HG02798 (cell line): Measurements from ENCODE around the gene BRD3.
"Not testable (repeated sequence)": the region's sequence is repeated elsewhere in the genome, so short reads cannot be mapped to it uniquely, and the experiment has no call there.

Source experiments
- ATAC-seq: cut with Tn5 transposase; IDR thresholded peaks from one replicate; pipeline ENCODE4 v1.9.1; 2021; ENCODE audit warnings: mild to moderate bottlenecking; ENCODE audit not compliant: unreplicated experiment, poor library complexity

The BRD3 gene

DNA sequence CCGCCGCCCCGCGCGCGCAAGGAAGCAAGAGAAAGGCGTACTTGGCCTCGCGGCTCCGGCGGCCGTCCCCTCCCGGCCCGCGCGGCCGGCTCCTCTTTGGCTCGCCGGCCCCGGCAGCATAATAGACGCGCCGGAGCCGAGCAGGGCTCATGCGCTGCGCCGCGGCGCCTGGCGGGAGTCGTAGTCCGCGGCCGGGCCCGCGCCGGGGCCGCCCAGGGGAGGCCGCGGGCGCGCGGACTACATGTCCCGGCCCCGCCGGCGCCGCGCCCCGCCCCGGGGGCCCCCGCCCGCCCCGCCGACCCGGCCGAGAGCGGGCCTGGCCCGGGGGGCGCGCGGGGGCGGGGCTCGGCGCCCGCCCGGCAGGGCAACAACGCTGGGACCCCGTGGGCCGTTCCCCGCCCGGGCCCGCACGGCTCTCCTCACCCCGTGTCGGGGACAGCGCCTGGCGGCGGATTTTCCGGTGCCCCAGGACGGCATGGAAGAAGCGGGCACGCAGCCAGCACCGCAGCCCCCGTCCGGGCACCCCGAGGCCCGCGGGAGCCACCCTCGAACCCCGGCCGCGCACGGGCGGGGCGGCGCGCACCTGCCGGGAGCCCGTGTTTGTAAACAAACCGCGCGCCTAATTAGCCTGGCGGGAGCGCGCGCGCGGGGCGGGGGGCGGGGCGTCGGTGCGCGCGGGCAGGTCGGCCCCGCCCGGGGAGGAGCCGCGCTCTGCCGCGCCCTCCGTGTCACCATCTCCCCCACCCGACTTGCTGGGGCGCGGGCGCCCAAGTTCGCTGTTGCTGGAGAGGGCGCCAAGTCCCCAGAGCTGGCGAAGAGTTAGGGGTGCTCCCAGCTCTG, at the start of gene BRD3:
Gene BRD3, minus strand, starts transcription at position 123 of the 840 bp plus-strand sequence. CDS start 14,549 bp downstream, outside the sequence.
- peak; percentile 81 for ATAC-seq

DNA sequence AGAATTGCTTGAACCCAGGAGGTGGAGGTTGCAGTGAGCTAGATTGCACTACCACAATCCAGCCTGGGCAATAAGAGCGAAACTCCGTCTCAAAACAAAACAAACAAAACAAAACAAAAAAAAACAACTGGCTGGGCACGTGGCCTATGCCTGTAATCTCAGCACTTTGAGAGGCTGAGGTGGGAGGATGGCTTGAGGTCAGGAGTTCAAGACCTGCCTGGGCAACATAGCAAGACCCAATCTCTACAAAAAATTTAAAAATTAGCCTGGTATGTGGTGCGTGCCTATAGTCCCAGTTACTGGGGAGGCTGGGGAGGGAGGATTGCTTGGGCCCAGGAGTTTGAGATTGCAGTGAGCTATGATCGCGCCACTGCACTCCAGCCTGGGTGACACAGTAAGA, 44.7 kb upstream of the BRD3 start:
- no peak for ATAC-seq

DNA sequence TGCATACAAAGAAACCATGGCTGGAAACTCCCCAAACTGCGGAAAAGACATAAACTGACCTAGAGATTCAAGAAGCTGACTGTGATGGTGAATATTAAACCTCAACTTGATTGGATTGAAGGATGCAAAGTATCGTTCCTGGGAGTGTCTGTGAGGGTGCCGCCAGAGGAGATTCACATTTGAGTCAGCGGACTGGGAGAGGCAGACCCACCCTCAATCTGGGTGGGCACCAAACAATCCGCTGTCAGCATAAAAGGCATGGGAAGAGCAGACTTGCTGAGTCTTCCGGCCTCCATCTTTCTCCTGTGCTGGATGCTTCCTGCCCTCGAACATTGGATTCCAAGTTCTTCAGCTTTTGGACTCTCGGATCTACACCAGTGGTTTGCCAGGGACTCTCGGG, 43.2 kb upstream of the BRD3 start:
- no peak for ATAC-seq

DNA sequence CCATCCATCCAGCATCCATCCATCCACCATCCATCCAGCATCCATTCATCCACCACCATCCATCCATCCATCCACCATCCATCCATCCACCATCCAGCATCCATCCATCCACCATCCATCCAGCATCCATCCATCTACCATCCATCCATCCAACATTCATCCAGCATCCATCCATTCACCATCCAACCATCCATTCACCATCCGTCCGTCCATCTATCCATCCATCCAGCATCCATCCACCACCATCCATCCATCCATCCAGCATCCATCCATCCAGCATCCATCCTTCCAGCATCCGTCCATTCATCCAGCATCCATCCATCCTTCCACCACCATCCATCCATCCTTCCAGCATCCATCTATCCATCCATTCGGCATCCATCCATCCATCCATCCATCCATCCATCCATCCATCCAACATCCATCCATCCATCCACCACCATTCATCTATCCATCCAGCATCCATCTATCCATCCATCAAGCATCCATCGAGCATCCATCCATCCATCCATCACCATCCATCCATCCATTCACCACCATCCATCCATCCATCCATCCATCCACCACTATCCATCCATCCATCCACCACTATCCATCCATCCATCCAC, 35.7 kb upstream of the BRD3 start:
- no peak for ATAC-seq

DNA sequence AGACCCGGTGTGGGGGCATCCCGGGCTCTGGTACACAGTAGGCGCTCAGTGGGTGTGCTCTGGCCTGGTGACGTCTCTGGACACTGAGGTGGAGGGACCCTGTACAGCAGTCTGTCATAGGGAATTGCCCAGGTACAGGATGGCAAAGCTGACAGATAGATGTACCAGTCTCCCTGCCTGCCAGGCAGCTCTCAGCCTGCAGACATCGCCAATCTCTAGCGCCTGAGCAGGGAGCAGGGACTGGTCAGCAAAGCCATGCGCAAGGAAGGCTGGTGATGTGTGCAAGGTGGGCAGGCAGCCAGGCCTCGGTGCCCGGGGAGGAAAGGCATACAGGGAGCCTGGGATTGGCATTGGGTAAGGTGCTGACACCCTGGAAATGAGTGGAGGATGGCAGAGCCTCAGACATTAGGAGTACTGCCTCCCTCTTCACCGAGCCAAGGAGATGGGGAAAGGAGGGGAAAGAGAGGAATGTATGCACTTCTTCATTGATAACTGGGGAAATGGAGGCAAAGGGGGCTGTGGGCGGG, 33.9 kb upstream of the BRD3 start:
- ATAC-seq, result no peak

DNA sequence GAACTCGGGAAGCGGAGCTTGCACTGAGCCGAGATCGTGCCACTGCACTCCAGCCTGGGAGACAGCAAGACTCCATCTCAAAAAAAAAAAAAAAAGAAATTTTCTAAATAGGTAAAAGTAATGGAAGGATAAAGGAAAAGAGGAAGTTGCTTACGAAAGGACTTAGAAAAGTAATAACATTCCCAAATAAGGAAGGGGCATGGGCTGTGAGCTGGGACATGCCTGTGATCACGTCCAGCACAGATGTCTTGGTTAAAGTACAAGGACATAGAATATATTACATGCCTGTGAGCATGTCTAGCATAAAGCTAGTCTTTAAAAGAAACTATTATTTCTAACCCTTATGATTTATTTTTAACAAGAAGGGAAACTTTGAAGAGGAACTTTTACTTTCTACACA, 33.3 kb upstream of the BRD3 start:
- not testable (repeated sequence) for ATAC-seq

DNA sequence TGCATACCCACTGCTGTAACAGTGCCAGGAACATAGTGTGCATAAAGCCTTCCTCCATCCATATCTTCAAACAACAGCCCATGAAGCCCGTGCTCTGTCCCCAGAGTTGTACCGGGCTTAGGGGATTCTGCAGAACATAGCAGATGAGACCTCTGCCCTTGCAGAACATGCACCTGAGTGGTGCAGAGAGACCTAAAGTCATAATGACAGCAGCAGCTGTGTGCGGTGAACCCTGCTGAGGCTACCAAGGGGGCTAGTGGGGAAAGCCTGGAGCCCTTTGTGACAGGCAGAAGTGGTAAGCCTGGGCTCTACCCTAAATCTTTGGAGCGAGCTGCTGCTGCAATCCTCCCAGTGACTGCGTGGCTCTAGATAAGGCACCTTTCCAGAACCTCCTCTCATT, 32.2 kb upstream of the BRD3 start:
- ATAC-seq, result no peak

DNA sequence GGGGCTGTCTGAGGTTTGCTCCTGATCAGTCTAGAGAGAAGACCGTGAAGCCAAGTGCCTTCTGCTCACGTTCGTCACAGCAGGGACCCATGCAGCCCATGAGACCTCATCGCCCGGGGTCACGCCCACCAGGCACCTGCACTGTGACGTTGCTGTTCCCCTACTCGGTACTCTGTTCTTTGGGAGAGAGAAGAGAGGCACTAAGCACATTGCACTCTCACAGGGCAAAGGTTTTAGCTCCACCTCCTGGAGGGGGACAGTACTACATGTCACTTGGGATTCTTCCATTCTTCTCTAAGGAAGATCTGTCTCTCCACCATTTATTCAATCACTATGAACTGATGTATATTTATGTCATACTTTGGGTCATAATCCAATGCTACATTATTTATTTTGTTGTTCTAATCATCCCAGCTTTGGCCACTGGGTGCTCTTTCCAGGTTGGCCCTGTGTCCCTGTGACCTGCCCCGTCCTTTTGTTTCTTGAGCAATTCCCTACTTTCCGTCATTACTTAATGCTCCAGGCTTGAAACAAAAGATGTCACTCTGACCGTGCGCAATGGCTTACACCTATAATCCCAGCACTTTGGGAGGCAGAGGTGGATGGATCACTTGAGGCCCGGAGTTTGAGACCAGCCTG, 31.4 kb upstream of the BRD3 start:
- ATAC-seq, result no peak

DNA sequence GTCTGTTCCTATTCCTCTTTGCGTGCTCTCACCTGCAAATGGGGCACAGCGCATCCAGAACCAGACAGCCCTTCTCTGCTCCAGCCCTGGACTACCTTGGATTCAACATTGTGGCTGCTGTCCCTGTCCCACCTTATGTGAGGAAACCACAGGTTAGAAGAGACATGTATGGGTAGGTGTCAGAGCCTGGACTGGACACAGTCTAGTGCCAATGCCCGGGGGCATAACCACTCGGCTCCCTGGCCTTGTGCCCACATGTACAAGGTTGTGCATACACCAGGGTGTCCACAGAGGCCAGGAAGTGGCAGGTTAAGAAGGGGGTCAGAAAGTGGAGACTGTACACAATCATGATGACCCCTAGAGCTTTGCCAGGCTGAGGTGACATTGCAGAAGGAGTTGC, 22.1 kb upstream of the BRD3 start:
- ATAC-seq, result no peak

DNA sequence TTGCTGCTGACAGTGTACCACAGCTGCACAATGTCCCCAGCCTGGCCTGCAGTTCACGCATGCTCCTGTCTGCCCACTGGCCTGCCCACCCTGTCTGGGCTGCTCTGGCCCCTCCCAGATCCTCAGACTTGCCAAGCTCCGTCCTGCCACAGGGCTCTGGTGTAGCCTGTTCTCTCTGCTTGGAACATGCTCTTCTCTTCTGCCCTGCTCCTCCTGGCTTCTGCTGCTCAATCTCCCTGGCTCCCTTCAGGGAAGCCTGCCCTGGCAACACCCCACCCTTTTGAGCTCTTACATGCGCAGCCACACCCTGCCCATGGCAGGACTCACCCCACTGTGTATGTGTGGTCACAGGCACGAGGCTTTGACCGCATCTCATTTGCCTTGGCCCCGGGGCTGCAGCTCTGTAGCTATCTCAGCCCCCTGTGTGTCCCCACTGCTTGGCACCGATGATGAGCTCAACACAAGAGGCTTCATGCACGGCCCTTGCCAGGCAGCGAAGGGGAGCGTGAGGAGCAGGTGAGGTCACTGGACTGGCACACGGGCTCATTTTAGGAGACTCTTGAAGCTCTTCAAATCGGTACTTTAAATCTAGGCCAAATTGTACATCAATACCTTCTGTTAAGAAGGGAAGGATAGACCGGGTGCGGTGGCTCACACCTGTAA, 20.4 kb upstream of the BRD3 start:
- no peak for ATAC-seq

DNA sequence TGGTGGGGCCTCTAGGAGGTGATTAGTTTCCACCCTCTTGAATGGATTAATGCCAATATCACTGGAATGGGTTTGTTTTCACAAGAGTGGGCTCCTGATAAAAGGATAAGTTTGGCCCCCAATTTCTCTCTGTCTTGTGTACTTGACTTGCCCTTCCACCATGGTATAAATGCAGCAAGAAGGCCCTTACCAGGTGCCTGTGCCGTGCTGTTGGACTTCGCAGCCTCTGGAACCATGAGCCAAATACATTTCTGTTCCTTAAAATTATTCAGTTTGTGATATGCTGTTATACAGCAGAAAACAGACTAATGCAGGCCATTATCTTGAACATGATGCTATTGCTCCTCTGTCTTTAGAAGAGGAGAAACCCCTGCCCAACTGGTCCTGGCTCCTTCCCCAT, 17.8 kb upstream of the BRD3 start:
- ATAC-seq, result no peak

DNA sequence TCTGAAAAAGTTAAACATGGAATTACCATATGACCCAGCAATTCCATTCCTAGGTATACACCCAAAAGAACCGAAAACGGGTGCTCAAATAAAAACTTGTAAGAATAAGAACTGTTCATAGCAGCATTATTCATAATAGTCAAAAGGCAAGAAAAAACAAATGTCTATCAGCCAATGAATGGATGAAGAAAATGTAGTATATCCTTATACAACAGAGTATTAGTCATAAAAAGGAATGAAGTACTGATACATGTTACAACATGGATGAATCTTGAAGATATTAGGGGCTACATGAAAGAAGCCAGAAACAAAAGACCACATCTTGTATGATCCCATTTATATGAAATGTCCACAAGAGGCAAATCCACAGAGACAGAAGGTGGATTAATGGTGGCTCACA, 15.6 kb upstream of the BRD3 start:
- no peak for ATAC-seq

DNA sequence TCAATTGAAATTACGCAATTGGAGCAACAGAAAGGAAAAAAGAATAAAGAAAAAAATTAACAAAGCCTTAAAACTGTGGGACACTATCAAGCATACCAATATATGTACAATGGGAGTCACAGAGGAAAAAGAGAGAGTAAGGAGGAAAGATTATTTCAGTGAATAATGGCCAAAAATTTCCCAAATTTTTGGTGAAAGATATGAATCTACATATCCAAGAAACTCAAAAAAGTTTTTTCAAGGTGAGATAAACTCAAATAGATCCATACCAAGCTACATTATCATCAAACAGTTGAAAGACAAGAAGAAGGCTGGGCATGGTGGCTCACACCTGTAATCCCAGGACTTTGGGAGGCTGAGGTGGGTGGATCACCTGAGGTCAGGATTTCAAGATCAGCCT, 8.8 kb upstream of the BRD3 start:
- no peak for ATAC-seq

DNA sequence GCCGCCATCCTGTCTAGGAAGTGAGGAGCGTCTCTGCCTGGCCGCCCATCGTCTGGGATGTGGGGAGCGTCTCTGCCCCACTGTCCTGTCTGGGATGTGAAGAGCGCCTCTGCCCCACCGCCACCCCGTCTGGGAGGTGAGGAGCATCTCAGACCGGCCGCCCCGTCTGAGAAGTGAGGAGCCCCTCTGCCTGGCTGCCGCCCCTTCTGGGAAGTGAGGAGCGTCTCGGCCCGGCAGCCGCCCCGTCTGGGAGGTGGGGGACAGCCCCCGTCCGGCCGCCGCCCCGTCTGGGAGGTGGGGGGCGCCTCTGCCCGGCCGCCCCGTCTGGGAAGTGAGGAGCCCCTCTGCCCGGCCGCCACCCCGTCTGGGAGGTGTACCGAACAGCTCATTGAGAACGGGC, 7.9 kb upstream of the BRD3 start:
- not testable (repeated sequence) for ATAC-seq

DNA sequence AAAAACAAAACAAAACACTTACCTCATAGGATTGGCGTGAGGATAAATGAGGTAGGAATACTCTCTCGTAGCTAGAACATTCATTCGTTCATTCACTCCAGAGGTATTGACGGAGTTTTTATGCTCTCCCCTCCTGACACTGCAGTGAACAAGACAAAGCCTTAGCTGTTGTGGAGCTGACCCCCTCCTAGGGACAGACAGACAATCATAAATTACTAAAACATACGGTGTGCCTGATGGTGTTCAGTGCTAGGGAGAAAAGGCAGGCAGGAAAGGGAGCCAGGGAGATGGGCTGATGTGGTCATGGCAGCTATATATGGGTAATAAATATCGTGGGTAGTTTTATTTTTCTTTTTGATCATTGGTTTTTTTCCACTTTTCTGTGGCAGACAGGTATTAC, 5.7 kb upstream of the BRD3 start:
- ATAC-seq, result no peak

DNA sequence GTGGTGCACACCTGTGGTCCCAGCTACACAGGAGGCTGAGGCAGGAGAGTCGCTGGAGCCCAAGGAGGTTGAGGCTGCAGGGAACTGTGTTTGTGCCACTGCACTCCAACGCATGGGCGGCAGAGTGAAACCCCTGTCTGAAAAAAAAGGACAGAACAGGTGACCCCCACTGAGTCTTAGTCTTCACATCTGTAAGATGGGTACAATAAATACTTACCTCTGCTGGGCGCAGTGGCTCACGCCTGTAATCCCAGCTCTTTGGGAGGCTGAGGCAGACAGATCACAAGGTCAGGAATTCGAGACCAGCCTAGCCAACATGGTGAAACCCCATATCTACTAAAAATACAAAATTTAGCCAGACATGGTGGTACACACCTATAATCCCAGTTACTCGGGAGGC, 4.9 kb upstream of the BRD3 start:
- not testable (repeated sequence) for ATAC-seq

DNA sequence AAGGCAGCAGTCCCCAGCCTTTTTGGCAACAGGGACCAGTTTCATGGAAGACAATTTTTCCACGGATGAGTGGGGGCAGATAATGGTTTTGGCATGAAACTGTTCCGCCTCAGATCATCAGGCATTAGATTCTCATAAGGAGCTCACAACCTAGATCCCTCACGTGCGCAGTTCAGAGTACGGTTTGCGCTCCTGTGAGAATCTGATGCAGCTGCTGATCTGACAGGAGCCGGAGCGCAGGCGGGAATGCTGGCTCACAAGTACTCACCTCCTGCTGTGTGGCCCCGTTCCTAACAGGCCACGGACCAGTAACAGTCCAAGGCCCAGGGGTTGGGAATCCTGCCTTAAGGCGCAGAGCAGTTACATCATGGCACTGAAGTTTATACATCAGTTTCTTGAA, 3.3 kb upstream of the BRD3 start:
- ATAC-seq, result no peak

DNA sequence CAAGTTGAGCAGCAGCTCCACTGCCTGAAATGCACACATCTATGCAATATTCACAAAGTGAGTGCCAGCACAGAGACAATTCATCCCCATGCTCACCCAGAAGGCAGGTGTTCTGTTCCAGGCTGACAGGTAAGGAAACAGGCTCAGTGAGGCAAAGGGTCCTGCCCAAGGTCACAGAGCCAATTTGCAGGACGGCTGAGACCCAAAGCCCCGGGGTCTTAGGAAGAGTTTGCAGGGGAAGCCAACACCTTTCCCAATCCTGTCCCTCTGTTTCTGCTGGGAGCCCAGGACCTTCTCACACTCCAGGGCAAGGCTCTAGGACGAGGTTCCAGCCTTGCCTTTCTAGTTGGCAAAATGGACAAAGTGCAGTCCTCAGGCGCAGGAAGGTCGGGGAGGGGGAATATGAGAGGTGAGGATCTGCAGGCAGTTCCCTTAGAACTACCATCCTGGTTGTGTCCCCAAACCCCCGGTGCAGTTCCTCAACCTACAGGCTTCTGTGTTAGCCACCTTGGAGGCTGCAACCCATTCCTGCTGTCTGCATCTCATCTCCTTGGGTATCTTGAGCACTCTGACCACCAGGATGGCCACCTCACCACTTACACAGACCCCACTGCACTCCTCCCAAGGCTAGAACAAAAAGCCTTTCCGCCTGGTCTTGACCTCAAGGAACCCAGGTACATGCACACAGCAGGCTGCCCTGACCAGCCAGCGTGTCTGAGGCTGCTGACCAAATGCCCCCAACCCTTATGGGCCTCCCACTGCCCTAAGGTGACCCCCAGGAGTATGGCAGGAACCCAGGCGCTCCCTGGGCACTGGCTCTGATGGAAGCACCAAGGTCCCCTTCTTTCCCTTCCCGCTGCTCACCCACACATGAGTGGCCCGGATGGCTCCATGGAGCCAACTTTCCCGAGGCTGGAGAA, 1.9 kb upstream of the BRD3 start:
- ATAC-seq, result no peak

DNA sequence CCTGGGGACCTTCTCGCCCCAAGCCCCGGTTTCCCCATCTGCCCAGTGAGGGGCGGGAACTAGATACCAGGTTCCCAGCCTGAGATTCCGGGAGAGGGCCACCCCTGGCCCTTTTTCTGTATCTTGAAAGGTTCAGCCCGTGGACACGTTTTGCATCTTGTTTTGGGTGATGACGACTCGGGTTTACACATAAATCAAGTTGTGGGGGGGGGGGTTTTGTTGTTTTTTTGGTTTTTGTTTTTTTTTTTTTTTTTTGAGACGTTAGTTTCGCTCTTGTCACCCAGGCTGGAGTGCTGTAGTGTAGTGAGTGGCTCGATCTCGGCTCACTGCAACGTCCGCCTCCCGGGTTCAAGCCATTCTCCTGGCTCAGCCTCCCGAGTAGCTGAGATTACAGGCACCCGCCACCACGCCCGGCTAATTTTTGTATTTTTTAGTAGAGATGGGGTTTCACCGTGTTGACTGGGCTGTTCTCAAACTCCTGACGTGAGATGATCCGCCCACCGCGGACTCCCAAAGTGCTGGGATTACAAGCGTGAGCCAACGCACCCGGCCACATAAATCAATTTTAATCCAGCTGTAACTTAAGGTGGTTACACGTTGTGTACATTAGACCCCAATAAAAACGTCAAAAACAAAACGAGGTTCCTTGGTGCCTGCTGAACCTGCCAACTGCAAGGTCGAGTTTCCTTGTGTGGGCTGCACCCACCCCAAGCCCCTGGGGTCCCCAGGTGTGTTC, 1.1 kb upstream of the BRD3 start:
- ATAC-seq, result no peak
